A549 (cell line): ENCODE measurements around the gene POLE4. TPM values are rescaled to one million over a fixed set of nuclear protein-coding genes. Genes with fewer than 3 reads are reported as not detected.

ENCODE experiments used
- ATAC-seq, 2 experiments: fragments of 200-7000 bp in 1 of 2; fragments of >200 bp in 1 of 2; cut with Nextera tagmentation in 1 of 2; cut with Tn5 transposase in 1 of 2; 3 replicates each; pipeline versions ENCODE4 v1.8.0 to v1.9.1; 2018 to 2020; ENCODE audit warnings: mild to moderate bottlenecking in 1 of 2, moderate library complexity in 1 of 2
- CTCF ChIA-PET: fragments of 300-600 bp; sonication (Branson Sonifier 250); formaldehyde crosslinking; extraction: SDS; loops from one replicate; lab custom pipeline; 2021; ENCODE audit warnings: antibody characterized with exemption, inconsistent platforms; lab: Yijun Ruan, JAX
- POLR2A ChIA-PET: fragments of 350-600 bp; formaldehyde crosslinking; extraction: SDS; loops from one replicate; lab custom pipeline; 2021; ENCODE audit warnings: antibody characterized with exemption, inconsistent platforms; lab: Yijun Ruan, JAX
- DNase-seq, 2 experiments: peaks; one replicate each; pipeline versions ENCODE4 v3.0.0 to v3.0.0-alpha.2; 2011 to 2016; ENCODE audit warnings: low read depth in 1 of 2, low spot score in 1 of 2
- FAIRE-seq: peaks from 2 replicates; lab custom pipeline; 2011; peaks lifted over from hg19 to GRCh38; lab: Jason Lieb, UNC
- H3K27ac ChIP-seq, 2 experiments: fragments of >200 bp; sonication (Bioruptor Twin); formaldehyde crosslinking; 3 replicates each; pipeline ENCODE4 v1.5.1; 2016 to 2017
- H3K4me1 ChIP-seq: fragments of >200 bp; sonication (Bioruptor Twin); formaldehyde crosslinking; 3 replicates; pipeline ENCODE4 v1.6.1; 2016
- H3K4me2 ChIP-seq: fragments of >200 bp; sonication (Bioruptor Twin); formaldehyde crosslinking; 3 replicates; pipeline ENCODE4 v1.6.1; 2016
- H3K4me3 ChIP-seq: fragments of >200 bp; sonication (Bioruptor Twin); formaldehyde crosslinking; 3 replicates; pipeline ENCODE4 v1.5.1; 2016
- H3K9me3 ChIP-seq: fragments of >200 bp; sonication (Bioruptor Twin); formaldehyde crosslinking; 3 replicates; pipeline ENCODE4 v1.6.1; 2016
- BCL3 ChIP-seq: fragments of >200 bp; sonication (Bioruptor Twin); formaldehyde crosslinking; IDR thresholded peaks from 3 replicates; pipeline ENCODE4 v1.6.1; 2016
- CHD2 ChIP-seq: fragments of 150-350 bp; IDR thresholded peaks from 2 replicates; pipeline ENCODE4 v1.6.1; 2014; ENCODE audit warnings: low read length; ENCODE audit not compliant: partially characterized antibody
- ESRRA ChIP-seq: fragments of 150-350 bp; IDR thresholded peaks from 2 replicates; pipeline ENCODE4 v1.6.1; 2014; ENCODE audit warnings: mild to moderate bottlenecking, low read length, borderline replicate concordance
- HDAC2 ChIP-seq: fragments of 200-600 bp; sonication (generic); IDR thresholded peaks from 2 replicates; pipeline ENCODE4 v1.6.1; 2016
- HEYL ChIP-seq: fragments of 250-450 bp; sonication (Bioruptor Pico); IDR thresholded peaks from 2 replicates; pipeline ENCODE4 v1.8.0; 2021; ENCODE audit warnings: mild to moderate bottlenecking, moderate library complexity
- JUNB ChIP-seq: fragments of >200 bp; sonication (Bioruptor Twin); formaldehyde crosslinking; IDR thresholded peaks from 2 replicates; pipeline ENCODE4 v1.6.1; 2016
- MAFK ChIP-seq: fragments of 450-650 bp; IDR thresholded peaks from 2 replicates; pipeline ENCODE4 v1.6.1; 2014; ENCODE audit not compliant: partially characterized antibody
- MAZ ChIP-seq: fragments of 150-350 bp; IDR thresholded peaks from 2 replicates; pipeline ENCODE4 v1.6.1; 2014; ENCODE audit warnings: antibody characterized with exemption, low read depth, low read length, borderline replicate concordance
- NR3C1 ChIP-seq: fragments of >200 bp; sonication (Bioruptor Twin); formaldehyde crosslinking; IDR thresholded peaks from 3 replicates; pipeline ENCODE4 v1.6.1; 2017
- PHF8 ChIP-seq: fragments of 200-600 bp; sonication (generic); IDR thresholded peaks from 2 replicates; pipeline ENCODE4 v1.6.1; 2016; ENCODE audit warnings: low read depth, mild to moderate bottlenecking, antibody characterized with exemption, moderate library complexity, borderline replicate concordance
- POLR2A ChIP-seq: IDR thresholded peaks from 2 replicates; pipeline ENCODE4 v1.6.1; 2012; ENCODE audit warnings: mild to moderate bottlenecking, low read length
- RAD21 ChIP-seq, 2 experiments: fragments of >200 bp in 1 of 2; sonication (Bioruptor Twin) in 1 of 2; formaldehyde crosslinking in 1 of 2; IDR thresholded peaks in 1 of 2; conservative IDR thresholded peaks in 1 of 2; 2 replicates in 1 of 2; 3 replicates in 1 of 2; pipeline ENCODE4 v1.6.1; 2012 to 2018; ENCODE audit warnings: inconsistent platforms in 1 of 2
- RFX5 ChIP-seq: fragments of 450-650 bp; IDR thresholded peaks from 2 replicates; pipeline ENCODE4 v1.7.1; 2014; ENCODE audit warnings: antibody characterized with exemption, mild to moderate bottlenecking, moderate library complexity
- SMC3 ChIP-seq: fragments of >200 bp; sonication (Bioruptor Twin); formaldehyde crosslinking; IDR thresholded peaks from 3 replicates; pipeline ENCODE4 v1.6.1; 2018; ENCODE audit warnings: inconsistent platforms
- SREBF2 ChIP-seq: fragments of 450-650 bp; IDR thresholded peaks from 2 replicates; pipeline ENCODE4 v1.6.1; 2014; ENCODE audit warnings: mild to moderate bottlenecking, moderate library complexity
- ZSCAN20 ChIP-seq: fragments of 250-450 bp; sonication (Bioruptor Pico); IDR thresholded peaks from 2 replicates; pipeline ENCODE4 v1.8.0; 2022; ENCODE audit warnings: mild to moderate bottlenecking, moderate library complexity
- WGBS: methylation state at CpG from one replicate; pipeline ENCODE4 v1.1.6; 2017; ENCODE audit errors: missing lambda C conversion rate; 5-methylcytosine and 5-hydroxymethylcytosine counted together
- polyA plus RNA-seq, 4 experiments: library from polyadenylated mRNA; depleted of rRNA in 3 of 4; stranded (reverse); fragments of >200 nt; fragmentation: RNase III in 1 of 4; extraction: RNeasy Plus Mini Kit Qiagen cat#74134 plus additional on column Dnase treatment in 1 of 4; gene quantifications; 2 replicates in 3 of 4; 3 replicates in 1 of 4; pipeline ENCODE4 v1.2.3, GENCODE V29; 2011 to 2017
- TF ChIP-seq, protein P1 (sequence below): fragments of 150-350 bp; IDR thresholded peaks from 2 replicates; pipeline ENCODE4 v1.6.1; 2014; ENCODE audit warnings: low read depth, mild to moderate bottlenecking, low read length
- TF ChIP-seq, protein P2 (sequence below): fragments of 450-650 bp; IDR thresholded peaks from 2 replicates; pipeline ENCODE4 v1.6.1; 2014; ENCODE audit warnings: antibody characterized with exemption

Gene POLE4
- polyA plus RNA-seq, 2 of the 4 experiments (the other 2 are of a cell fraction) = 88.5 to 90.4 TPM

GRCh38 chr2:74939919-74940812 is 18.3 kb upstream of the POLE4 start:
- no peak overlapping the region for H3K4me2 ChIP-seq
- H3K4me3 ChIP-seq = no peak overlapping the region
- ChIA-PET CTCF (interaction anchor here (1.8 kb wide), 1 partner anchor 20 kb away, joined by 6 read pairs; no protein-coding TSS in a partner anchor), POLR2A (no interaction called here)
- H3K27ac ChIP-seq = no peak overlapping the region
- FAIRE-seq (no peak), ATAC-seq (no peak), DNase-seq (no peak)
- TF ChIP-seq HEYL (CRISPR knock-in tag) (no peak), NR3C1 (no peak), HDAC2 (no peak), SMC3 (no peak), PHF8 (no peak)
- TF ChIP-seq, protein P1, sequence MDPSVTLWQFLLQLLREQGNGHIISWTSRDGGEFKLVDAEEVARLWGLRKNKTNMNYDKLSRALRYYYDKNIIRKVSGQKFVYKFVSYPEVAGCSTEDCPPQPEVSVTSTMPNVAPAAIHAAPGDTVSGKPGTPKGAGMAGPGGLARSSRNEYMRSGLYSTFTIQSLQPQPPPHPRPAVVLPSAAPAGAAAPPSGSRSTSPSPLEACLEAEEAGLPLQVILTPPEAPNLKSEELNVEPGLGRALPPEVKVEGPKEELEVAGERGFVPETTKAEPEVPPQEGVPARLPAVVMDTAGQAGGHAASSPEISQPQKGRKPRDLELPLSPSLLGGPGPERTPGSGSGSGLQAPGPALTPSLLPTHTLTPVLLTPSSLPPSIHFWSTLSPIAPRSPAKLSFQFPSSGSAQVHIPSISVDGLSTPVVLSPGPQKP = no peak
- H3K9me3 ChIP-seq = no peaks in the 10 kb centered on the region
- peaks cover 33% of the 10 kb centered on the region for H3K4me1 ChIP-seq
- 79% methylated on average over 7 of the region's 7 CpGs for WGBS

GRCh38 chr2:74941284-74941683 is 17.2 kb upstream of the POLE4 start:
- CTCF ChIA-PET = interaction anchor here (0.9 to 1.8 kb wide), 2 partner anchors 21 to 259 kb away, joined by 3 to 6 read pairs; no protein-coding TSS in a partner anchor
- DNase-seq (no peak), FAIRE-seq (no peak), ATAC-seq (no peak)
- no peaks in the 10 kb centered on the region for H3K9me3 ChIP-seq
- H3K27ac ChIP-seq = no peak overlapping the region
- no peak overlapping the region for H3K4me2 ChIP-seq
- no peak overlapping the region for H3K4me3 ChIP-seq
- TF ChIP-seq JUNB (no peak), RFX5 (no peak), RAD21 (conservative IDR thresholded peaks at IDR 0.05 in 1 of 2, IDR thresholded peaks at IDR 0.05 in 1 of 2) (no peak), BCL3 (no peak), MAFK (no peak), MAZ (no peak)
- TF ChIP-seq, protein P2, sequence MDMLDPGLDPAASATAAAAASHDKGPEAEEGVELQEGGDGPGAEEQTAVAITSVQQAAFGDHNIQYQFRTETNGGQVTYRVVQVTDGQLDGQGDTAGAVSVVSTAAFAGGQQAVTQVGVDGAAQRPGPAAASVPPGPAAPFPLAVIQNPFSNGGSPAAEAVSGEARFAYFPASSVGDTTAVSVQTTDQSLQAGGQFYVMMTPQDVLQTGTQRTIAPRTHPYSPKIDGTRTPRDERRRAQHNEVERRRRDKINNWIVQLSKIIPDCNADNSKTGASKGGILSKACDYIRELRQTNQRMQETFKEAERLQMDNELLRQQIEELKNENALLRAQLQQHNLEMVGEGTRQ = no peak
- POLR2A ChIA-PET = no interaction called here
- H3K4me1 ChIP-seq = peaks cover 22% of the 10 kb centered on the region
- WGBS = 95% methylated on average over 3 of the region's 3 CpGs

DNA sequence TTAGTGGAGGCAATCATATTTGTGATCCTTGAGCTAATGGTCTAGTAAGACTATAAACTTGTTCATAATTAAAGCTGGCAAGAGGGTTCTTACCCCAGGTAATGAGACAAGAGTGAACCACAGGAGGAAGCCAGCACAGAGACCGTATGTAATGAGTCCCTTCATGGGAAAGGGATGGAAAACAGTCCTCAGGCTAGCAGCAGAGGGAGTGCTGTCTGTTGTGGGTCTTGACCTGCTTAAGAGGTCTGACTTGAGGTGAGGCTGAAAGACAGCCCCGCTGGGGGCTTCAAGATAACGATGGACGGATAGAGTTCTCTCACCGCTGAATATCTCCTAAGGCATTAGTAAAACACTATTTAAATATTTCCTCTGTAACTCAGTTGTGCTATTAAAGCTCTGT is 16.2 kb upstream of the POLE4 start:
- Histone ChIP-seq H3K4me2 (no peak overlapping the region), H3K4me3 (no peak overlapping the region)
- TF ChIP-seq CHD2 (no peak), POLR2A (no peak), ZSCAN20 (CRISPR knock-in tag) (no peak), RAD21 (conservative IDR thresholded peaks at IDR 0.05 in 1 of 2, IDR thresholded peaks at IDR 0.05 in 1 of 2) (no peak), ESRRA (no peak), SREBF2 (no peak)
- TF ChIP-seq, all 56 proteins: peak for 0
- ChIA-PET POLR2A (interaction anchor here (0.6 kb wide), 1 partner anchor 25 kb away, joined by 3 read pairs; no protein-coding TSS in a partner anchor), CTCF (interaction anchor here (1.8 kb wide), 1 partner anchor 23 kb away, joined by 6 read pairs; no protein-coding TSS in a partner anchor)
- DNase-seq (no peak), ATAC-seq (no peak), FAIRE-seq (no peak)
- peaks cover 14% of the 10 kb centered on the region for H3K4me1 ChIP-seq
- H3K9me3 ChIP-seq = no peaks in the 10 kb centered on the region
- 88% methylated on average over 5 of the region's 5 CpGs for WGBS
- H3K27ac ChIP-seq = no peak overlapping the region
